HEK293 (cell line): ENCODE measurements around the gene ACAD11.

Experiments
- CTCF ChIA-PET: fragments of 350-600 bp; formaldehyde crosslinking; extraction: SDS; loops from one replicate; lab custom pipeline; 2021; ENCODE audit warnings: antibody characterized with exemption; lab: Yijun Ruan, JAX
- POLR2A ChIA-PET: fragments of 300-600 bp; formaldehyde crosslinking; extraction: SDS; loops from one replicate; lab custom pipeline; 2020; ENCODE audit warnings: antibody characterized with exemption, inconsistent platforms; lab: Yijun Ruan, JAX
- H3K27ac ChIP-seq: fragments of 200-500 bp; sonication (Bioruptor generic); 2 replicates; pipeline ENCODE4 v1.5.1; 2014; ENCODE audit warnings: low read depth, low read length, control low read depth, inconsistent platforms; ENCODE audit errors: extremely low read depth
- H3K36me3 ChIP-seq, 2 experiments: fragments of 200-500 bp in 1 of 2; sonication (Bioruptor generic) in 1 of 2; 1 replicate in 1 of 2; 2 replicates in 1 of 2; pipeline ENCODE4 v1.5.1; 2014 to 2017; ENCODE audit warnings: inconsistent platforms in 2 of 2, low read length in 2 of 2; ENCODE audit not compliant: control insufficient read depth in 2 of 2, insufficient read depth in 1 of 2
- H3K4me1 ChIP-seq: fragments of 200-500 bp; sonication (Bioruptor generic); 2 replicates; pipeline ENCODE4 v1.5.1; 2014; ENCODE audit warnings: mild to moderate bottlenecking, low read length, inconsistent platforms; ENCODE audit not compliant: control insufficient read depth, insufficient read depth
- H3K4me3 ChIP-seq: 2 replicates; pipeline ENCODE4 v1.5.1; 2011; ENCODE audit warnings: low read depth, mild to moderate bottlenecking, control low read depth, low read length, moderate library complexity
- H3K9me3 ChIP-seq: fragments of 200-500 bp; sonication (Bioruptor generic); 2 replicates; pipeline ENCODE4 v1.5.1; 2014; ENCODE audit warnings: low read depth, low read length, inconsistent platforms; ENCODE audit not compliant: control insufficient read depth, insufficient read depth
- BCL11A ChIP-seq: fragments of 450-650 bp; formaldehyde crosslinking; IDR thresholded peaks from 2 replicates; pipeline ENCODE4 v1.5.1; 2016; ENCODE audit warnings: low read depth, missing biosample characterization, missing genetic modification characterization
- GLIS2 ChIP-seq: fragments of 450-650 bp; formaldehyde crosslinking; IDR thresholded peaks from 2 replicates; pipeline ENCODE4 v1.5.1; 2016; ENCODE audit warnings: missing biosample characterization, missing genetic modification characterization
- KLF7 ChIP-seq: fragments of 450-650 bp; formaldehyde crosslinking; IDR thresholded peaks from 2 replicates; pipeline ENCODE4 v1.5.1; 2016; ENCODE audit warnings: missing biosample characterization, missing genetic modification characterization, borderline replicate concordance
- ZBTB20 ChIP-seq: fragments of 450-650 bp; formaldehyde crosslinking; IDR thresholded peaks from 2 replicates; pipeline ENCODE4 v1.5.1; 2016; ENCODE audit warnings: missing biosample characterization, missing genetic modification characterization
- ZBTB48 ChIP-seq: fragments of 450-650 bp; formaldehyde crosslinking; IDR thresholded peaks from 2 replicates; pipeline ENCODE4 v1.5.1; 2016; ENCODE audit warnings: missing biosample characterization, missing genetic modification characterization
- ZNF114 ChIP-seq: fragments of 450-650 bp; formaldehyde crosslinking; IDR thresholded peaks from 2 replicates; pipeline ENCODE4 v1.5.0; 2017; ENCODE audit warnings: missing biosample characterization, missing genetic modification characterization
- ZNF155 ChIP-seq: fragments of 450-650 bp; formaldehyde crosslinking; IDR thresholded peaks from 2 replicates; pipeline ENCODE4 v1.5.1; 2016; ENCODE audit warnings: missing biosample characterization, missing genetic modification characterization
- ZNF19 ChIP-seq: fragments of 450-650 bp; formaldehyde crosslinking; IDR thresholded peaks from 2 replicates; pipeline ENCODE4; 2016; ENCODE audit warnings: missing biosample characterization, missing genetic modification characterization, low read depth
- ZNF221 ChIP-seq: fragments of 450-650 bp; formaldehyde crosslinking; IDR thresholded peaks from 2 replicates; pipeline ENCODE4 v1.5.1; 2017; ENCODE audit warnings: missing biosample characterization, missing genetic modification characterization, borderline replicate concordance
- ZNF23 ChIP-seq: fragments of 450-650 bp; formaldehyde crosslinking; IDR thresholded peaks from 2 replicates; pipeline ENCODE4 v1.5.1; 2016; ENCODE audit warnings: missing biosample characterization, missing genetic modification characterization, borderline replicate concordance
- ZNF302 ChIP-seq: fragments of 450-650 bp; formaldehyde crosslinking; IDR thresholded peaks from 2 replicates; pipeline ENCODE4 v1.5.1; 2016; ENCODE audit warnings: missing biosample characterization, missing genetic modification characterization, low read depth
- ZNF354C ChIP-seq: fragments of 450-650 bp; formaldehyde crosslinking; IDR thresholded peaks from 2 replicates; pipeline ENCODE4 v1.5.1; 2016; ENCODE audit warnings: missing biosample characterization, missing genetic modification characterization, low read depth, borderline replicate concordance
- ZNF416 ChIP-seq: fragments of 450-650 bp; formaldehyde crosslinking; IDR thresholded peaks from 2 replicates; pipeline ENCODE4 v1.5.1; 2016; ENCODE audit warnings: missing biosample characterization, missing genetic modification characterization
- ZNF571 ChIP-seq: fragments of 450-650 bp; formaldehyde crosslinking; IDR thresholded peaks from 2 replicates; pipeline ENCODE4 v1.5.0; 2017; ENCODE audit warnings: missing biosample characterization, missing genetic modification characterization
- ZNF585B ChIP-seq: fragments of 450-650 bp; formaldehyde crosslinking; IDR thresholded peaks from 2 replicates; pipeline ENCODE4 v1.5.1; 2016; ENCODE audit warnings: missing biosample characterization, missing genetic modification characterization
- ZXDB ChIP-seq: fragments of 450-650 bp; formaldehyde crosslinking; IDR thresholded peaks from 2 replicates; pipeline ENCODE4 v1.5.1; 2016; ENCODE audit warnings: missing biosample characterization, missing genetic modification characterization
- TF ChIP-seq, protein P1 (sequence below): fragments of 450-650 bp; formaldehyde crosslinking; IDR thresholded peaks from 2 replicates; pipeline ENCODE4 v1.5.1; 2016; ENCODE audit warnings: missing biosample characterization, missing genetic modification characterization
- TF ChIP-seq, protein P2 (sequence below): fragments of 450-650 bp; IDR thresholded peaks from 2 replicates; pipeline ENCODE4 v1.5.1; 2018; ENCODE audit warnings: missing biosample characterization, mild to moderate bottlenecking, missing genetic modification characterization
- TF ChIP-seq, protein P3 (sequence below): fragments of 450-650 bp; formaldehyde crosslinking; IDR thresholded peaks from 2 replicates; pipeline ENCODE4 v1.5.1; 2016; ENCODE audit warnings: missing biosample characterization, missing genetic modification characterization
- TF ChIP-seq, protein P4 (sequence below): fragments of 450-650 bp; formaldehyde crosslinking; IDR thresholded peaks from 2 replicates; pipeline ENCODE4 v1.5.1; 2016; ENCODE audit warnings: missing biosample characterization, missing genetic modification characterization

Gene ACAD11

DNA sequence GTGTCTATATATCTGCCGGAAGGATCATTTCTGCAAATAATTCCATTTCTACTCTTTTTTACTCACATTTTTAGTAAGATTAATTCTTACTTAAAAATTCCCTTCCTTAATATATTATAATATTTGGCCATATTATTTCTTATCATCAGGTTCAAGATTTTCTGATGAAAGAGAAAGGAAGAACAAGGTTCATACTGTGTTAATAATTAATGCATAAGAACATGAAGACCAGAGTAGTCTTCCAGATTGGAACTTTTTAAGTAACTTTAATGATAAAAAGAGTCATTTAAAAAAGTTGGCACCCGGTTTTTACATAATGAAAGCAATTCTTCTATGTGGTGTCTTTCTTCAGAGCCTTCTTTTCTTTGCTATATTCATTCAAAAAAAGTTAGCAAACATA is 61.9 kb downstream of the ACAD11 start:
- Histone ChIP-seq H3K4me1 (no peaks in the 10 kb centered on the region), H3K9me3 (no peaks in the 10 kb centered on the region), H3K4me3 (no peak overlapping the region), H3K36me3 (peaks cover 0 to 7% of the 10 kb centered on the region in 2 experiments; a peak in 2 of 3 replicates), H3K27ac (no peak overlapping the region)
- CTCF ChIA-PET = no interaction called here
- POLR2A ChIA-PET = no interaction called here
- TF ChIP-seq KLF7 (tag by site-specific recombination) = no peak
- TF ChIP-seq ZNF221 (tag by site-specific recombination) = no peak
- TF ChIP-seq ZNF571 = no peak
- TF ChIP-seq GLIS2 (tag by site-specific recombination) = no peak
- no peak for TF ChIP-seq ZNF302 (tag by site-specific recombination)
- TF ChIP-seq, protein P1, sequence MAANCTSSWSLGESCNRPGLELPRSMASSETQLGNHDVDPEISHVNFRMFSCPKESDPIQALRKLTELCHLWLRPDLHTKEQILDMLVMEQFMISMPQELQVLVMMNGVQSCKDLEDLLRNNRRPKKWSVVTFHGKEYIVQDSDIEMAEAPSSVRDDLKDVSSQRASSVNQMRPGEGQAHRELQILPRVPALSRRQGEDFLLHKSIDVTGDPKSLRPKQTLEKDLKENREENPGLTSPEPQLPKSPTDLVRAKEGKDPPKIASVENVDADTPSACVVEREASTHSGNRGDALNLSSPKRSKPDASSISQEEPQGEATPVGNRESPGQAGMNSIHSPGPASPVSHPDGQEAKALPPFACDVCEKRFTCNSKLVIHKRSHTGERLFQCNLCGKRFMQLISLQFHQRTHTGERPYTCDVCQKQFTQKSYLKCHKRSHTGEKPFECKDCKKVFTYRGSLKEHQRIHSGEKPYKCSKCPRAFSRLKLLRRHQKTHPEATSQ (tag by site-specific recombination) = no peak
- TF ChIP-seq ZBTB48 = no peak
- no peak for TF ChIP-seq ZNF19 (tag by site-specific recombination)
- TF ChIP-seq, protein P2, sequence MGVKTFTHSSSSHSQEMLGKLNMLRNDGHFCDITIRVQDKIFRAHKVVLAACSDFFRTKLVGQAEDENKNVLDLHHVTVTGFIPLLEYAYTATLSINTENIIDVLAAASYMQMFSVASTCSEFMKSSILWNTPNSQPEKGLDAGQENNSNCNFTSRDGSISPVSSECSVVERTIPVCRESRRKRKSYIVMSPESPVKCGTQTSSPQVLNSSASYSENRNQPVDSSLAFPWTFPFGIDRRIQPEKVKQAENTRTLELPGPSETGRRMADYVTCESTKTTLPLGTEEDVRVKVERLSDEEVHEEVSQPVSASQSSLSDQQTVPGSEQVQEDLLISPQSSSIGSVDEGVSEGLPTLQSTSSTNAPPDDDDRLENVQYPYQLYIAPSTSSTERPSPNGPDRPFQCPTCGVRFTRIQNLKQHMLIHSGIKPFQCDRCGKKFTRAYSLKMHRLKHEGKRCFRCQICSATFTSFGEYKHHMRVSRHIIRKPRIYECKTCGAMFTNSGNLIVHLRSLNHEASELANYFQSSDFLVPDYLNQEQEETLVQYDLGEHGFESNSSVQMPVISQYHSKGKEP (tag by site-specific recombination) = no peak
- TF ChIP-seq ZNF155 (tag by site-specific recombination) = no peak

DNA sequence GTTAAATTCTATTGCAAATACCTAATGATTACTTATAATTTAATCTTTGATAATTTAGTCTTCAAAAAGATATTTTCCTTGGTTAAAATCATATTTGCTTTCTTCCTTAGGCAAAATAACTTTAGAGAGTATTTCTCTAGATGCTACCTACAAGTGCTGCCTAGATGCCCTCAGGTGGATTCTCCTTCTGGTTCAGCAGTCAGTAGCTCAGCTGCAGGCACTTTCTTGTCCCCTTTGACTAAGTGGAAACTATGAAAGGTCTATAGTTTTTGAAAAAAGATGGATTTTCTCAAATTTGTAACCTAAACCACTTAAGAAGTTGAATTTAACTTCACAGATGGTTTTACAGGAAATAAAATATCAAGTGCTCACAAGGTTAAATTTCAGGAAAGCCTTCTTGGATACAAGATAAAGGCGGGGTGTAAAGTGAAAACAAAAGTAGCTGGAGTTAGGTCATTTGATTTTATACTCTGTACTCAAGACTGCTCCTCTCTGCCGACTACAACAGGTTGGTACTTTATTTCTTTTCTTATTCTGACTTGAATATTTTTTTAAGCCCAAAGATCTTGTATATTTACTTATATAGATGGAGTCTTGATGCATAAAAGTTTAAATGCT is 62.7 kb downstream of the ACAD11 start, which contains the start of gene ACKR4:
Gene ACKR4 (plus strand): TSS at position 455 of the 618 bp plus-strand sequence. CDS start 3,128 bp downstream, outside the sequence.
- no peak within 1 kb of the TSS for H3K27ac ChIP-seq
- TF ChIP-seq, protein P3, sequence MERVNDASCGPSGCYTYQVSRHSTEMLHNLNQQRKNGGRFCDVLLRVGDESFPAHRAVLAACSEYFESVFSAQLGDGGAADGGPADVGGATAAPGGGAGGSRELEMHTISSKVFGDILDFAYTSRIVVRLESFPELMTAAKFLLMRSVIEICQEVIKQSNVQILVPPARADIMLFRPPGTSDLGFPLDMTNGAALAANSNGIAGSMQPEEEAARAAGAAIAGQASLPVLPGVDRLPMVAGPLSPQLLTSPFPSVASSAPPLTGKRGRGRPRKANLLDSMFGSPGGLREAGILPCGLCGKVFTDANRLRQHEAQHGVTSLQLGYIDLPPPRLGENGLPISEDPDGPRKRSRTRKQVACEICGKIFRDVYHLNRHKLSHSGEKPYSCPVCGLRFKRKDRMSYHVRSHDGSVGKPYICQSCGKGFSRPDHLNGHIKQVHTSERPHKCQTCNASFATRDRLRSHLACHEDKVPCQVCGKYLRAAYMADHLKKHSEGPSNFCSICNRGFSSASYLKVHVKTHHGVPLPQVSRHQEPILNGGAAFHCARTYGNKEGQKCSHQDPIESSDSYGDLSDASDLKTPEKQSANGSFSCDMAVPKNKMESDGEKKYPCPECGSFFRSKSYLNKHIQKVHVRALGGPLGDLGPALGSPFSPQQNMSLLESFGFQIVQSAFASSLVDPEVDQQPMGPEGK (tag by site-specific recombination) = no peak
- no peak for TF ChIP-seq ZXDB (tag by site-specific recombination)
- no peak for TF ChIP-seq BCL11A (tag by site-specific recombination)
- TF ChIP-seq ZBTB20 (tag by site-specific recombination) = no peak
- no peak for TF ChIP-seq ZNF114
- TF ChIP-seq ZNF585B (tag by site-specific recombination) = no peak
- TF ChIP-seq, protein P4, sequence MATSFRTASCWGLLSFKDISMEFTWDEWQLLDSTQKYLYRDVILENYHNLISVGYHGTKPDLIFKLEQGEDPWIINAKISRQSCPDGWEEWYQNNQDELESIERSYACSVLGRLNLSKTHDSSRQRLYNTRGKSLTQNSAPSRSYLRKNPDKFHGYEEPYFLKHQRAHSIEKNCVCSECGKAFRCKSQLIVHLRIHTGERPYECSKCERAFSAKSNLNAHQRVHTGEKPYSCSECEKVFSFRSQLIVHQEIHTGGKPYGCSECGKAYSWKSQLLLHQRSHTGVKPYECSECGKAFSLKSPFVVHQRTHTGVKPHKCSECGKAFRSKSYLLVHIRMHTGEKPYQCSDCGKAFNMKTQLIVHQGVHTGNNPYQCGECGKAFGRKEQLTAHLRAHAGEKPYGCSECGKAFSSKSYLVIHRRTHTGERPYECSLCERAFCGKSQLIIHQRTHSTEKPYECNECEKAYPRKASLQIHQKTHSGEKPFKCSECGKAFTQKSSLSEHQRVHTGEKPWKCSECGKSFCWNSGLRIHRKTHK (tag by site-specific recombination) = no peak
- TF ChIP-seq ZNF416 (tag by site-specific recombination) = no peak
- no peak for TF ChIP-seq ZNF23
- TF ChIP-seq ZNF354C (tag by site-specific recombination) = no peak
- TF ChIP-seq, all 188 proteins: peak for 0
- ChIA-PET POLR2A (no interaction called here), CTCF (interaction anchor here (0.6 kb wide), 1 partner anchor 428 kb away, joined by 3 read pairs; no protein-coding TSS in a partner anchor)
- Histone ChIP-seq H3K4me1 (no peaks in the 10 kb centered on the region), H3K9me3 (no peaks in the 10 kb centered on the region), H3K4me3 (no peak within 1 kb of the TSS), H3K36me3 (peaks cover 0 to 7% of the 10 kb centered on the region in 2 experiments; a peak in 1 of 3 replicates)
